ENCODE results near the gene PARK7.

Gene PARK7

DNA sequence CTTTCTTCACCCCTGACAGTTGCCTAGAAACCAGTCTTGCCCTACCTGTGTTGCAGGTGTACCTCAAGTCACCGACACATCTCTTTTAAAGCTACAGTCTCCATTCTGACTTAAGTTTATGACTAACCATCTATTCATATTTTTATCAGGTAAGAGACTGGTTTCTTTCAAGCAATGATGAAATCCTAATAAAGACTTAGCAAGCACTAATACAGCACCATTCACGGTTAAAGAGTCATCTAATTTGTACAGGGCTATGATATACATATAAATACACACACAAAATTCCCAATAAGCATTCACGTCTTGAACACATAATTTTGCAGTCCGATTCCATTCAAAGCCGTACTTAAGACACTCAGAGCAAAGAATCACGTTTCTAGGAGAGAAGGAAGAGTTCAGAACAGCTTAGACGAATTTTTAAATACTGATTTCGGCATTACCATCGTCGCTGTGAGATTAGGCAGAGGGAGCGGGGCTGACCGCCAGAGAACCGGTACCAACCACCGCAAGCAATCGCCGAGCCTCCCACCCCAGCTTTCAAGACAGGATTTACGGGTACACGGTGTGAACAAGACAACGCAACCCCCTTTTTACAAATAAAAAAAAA is 63.7 kb downstream of the PARK7 start:
- no peak for DNase-seq

DNA sequence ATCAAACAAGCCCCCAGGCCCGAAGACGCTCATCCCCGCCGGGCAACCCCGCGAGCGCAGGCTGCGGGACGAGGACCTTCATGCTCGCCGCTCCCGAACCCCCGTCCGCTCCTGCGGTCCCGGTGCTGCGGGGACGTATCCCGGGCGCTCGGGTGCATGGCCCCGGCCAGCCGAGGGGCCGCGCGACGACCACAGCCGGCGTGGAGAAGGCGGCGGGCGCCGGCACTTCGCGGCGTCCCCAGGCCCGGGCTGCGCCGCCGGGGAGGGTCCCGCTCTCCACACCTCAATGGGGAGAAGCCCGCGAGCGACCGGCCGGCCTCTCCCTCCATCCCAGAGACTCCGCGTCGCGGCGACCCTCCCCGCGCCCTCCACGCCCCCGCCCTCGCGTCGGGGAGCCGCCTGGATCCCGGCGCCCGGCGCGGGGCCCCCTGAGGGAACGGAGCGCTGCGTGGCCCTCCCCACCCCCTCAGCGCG is 64.2 kb downstream of the PARK7 start:
- no peak for DNase-seq

DNA sequence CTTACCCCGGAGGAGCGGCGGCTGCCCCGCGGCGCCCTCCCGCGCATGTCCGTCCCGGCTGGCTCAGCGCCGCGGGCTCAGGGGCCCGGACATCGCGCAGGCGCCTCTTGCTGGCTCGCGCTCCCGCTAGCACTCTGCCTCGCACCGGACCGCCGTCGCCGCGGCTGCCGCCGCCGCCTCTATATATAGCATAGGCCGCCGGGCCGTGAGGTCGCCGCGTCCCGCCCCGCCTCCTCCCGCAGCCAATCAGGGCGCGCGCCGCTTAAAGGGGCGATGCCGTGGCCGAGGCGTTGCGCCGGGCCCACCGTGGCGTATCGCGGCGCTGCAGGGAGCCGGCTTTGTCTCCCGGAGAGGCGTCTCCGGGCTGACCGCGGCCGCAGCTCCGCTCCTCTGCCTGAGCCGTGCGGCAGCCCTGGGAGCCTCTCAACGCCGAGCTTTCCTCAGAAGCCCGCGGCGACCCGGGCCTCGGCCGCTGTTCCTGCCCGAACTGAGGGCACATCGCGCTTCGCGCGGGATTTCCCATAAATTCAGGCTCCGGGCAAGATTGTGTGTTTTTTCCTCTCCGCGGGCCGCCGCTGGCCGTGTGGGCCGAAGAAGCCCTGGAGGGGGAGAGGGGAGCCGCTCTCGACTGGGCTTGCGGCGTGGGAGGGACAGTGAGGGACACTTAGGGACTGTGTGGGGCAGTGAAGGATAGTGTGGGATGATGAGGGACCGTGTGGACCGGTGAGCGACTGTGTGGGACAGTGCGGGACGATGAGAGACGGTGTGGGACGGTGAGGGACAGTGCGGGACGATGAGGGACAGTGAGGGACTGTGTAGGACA is 64.9 kb downstream of the PARK7 start, which contains the start of gene ERRFI1:
Gene ERRFI1, minus strand, starts transcription at position 157 of the 823 bp plus-strand sequence. CDS start 10,690 bp downstream, outside the sequence.
- peak; percentile 87 for DNase-seq

DNA sequence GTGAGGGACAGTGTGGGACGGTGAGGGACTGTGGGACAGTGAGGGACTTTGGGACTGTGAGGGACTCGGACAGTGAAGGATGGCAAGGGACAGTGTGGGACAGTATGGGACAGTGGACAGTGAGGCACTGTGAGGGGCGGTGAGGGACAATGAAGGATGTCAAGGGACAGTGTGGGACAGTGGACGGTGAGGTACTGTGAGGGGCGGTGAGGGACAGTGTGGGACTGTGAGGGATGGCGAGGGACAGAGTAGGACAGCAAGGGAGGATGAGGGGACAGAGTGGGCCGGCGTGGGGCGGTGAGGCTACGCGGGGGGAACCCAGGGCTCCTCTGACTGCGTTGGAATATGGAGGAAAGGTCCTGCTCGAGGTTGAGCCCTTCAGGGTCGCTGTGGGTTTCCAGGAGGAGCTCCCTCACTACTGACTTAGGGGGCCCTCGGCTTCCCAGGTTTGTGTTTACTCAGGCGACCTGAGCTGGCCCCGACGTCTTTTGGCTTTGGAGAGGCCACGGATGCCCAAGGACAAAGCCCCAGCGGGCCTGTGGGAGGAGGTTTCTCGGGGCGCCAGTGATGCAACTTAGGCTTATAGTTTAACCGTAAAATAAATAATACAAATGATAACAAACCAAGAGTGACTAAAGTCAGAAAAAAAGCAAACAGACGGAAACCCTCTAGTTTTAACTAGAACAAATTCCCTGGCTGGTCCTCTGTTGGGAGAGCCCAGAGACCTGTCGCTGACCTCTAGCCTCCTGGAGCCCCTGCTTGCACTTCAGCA is 65.7 kb downstream of the PARK7 start:
- no peak for DNase-seq

DNA sequence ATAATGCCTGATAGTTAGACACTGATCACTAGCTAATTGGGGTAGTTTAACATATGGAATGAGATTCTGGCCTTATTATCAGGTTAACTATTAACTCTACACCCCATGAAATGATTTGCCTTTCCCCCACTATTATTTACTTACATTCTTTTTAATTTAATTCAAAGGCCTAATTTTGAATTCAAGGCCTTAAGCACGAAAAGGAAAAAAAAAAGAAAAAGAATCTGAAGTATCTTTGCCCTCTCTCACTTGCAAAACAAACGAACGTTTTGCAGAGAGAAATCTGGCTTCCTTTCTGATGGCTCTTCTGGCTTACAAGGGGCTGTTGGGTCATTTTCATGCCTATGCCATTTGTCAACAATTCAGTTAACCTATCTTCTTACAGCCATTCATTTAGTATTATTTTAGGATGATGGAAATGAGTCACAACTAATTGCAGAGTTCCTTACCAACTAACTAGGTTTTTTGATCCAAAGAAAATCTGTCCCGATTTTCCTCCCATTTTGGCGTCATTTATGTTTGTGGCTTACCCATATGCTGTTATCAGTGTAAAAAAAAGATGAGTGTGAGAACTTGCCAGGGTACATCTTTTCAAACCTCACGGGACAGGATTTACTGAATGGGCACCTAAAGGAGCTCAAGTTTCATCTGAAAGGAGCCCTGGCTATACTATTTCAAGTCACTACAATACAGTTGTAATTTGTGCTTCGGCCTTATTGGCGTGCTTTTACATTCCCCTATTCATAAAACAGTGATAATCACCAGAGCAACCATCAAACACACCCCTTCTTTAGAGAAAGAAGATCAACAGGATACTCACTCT is 66.4 kb downstream of the PARK7 start:
- DNase-seq, result no peak

DNA sequence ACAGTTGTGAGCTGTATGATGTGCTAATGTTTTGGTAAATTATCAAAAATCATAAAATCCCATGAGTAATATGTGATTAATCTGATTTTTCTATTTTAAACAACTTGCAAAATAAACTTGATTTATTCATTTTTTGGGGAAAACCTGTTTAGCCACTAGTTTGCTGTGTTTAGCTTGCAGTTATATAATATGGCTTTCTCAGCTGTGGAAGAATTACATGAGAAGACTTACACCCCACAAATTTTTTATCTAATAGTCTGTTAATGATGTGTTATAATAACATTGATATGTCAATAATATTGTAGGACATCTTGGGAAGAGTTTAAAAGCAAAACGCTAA is 67.0 kb downstream of the PARK7 start:
- no peak for DNase-seq

DNA sequence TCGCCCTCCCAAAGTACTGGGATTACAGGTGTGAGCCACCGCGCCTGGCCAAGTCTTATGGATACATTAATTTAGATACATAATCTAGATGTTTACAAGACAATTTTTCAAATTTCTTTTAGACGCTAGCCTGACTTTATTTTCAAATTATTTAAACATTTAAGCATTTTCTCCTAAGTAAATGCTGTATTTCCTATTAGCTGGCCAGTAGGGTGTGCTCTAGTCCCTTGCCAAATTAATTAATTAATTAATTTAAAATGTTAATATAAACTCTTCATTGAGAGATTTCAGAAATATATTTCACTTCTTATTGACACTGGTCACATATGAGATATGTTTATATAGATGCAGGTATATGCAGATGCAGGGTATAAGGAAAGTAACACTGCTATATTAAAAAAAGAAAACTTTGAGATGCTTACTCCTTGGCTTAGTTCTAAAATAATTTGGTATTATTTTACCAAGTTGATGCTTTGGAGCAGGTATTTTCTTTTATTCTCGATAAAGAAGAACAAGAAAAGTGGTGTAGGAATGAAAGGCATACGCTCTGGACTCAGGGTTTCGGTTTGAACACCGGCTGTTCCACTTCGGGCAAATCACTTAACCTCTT is 69.8 kb downstream of the PARK7 start:
- peak; percentile 28 for DNase-seq

DNA sequence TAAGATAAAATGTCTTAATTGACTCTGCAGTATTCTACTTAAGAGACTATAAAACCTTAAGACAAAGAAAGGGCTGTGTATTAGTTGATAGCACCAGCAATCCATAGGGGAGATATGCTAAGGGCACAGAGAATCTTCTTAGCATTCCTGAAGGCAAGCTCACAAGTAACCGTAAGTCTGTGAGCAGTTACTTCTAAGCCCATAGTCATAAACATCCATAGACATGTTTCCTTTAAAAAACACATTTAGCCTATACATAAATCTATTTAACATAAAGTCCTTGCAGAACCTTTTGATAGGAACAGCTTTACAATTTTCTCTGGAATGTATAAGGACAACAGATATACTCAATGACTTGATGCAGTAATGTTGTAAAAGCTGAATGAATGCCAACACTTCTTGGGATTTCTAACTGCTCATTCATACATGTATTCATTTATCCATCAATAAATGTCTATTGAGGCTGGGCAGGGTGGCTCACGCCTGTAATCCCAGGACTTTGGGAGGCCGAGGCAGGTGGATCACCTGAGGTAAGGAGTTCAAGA is 70.9 kb downstream of the PARK7 start:
- no peak for DNase-seq

DNA sequence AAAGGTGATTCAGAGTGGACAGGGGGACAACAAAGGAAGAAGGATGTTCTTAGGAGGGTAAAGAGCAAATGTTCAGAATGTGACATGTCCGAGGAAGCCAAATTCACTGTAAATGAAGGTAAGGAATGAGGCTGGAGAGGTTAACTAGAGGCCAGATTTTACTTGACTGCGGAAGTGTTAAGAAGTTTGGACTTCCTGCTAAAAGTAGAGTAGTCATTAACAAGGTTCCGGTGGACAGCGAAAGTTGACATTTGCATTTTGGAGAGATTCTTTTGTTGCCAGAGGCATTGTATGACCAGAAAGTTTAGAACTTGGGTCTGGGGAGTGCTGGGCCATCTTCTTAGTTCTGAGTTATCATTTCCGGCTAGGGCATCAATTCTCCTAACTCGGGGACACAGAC is 71.8 kb downstream of the PARK7 start:
- no peak for DNase-seq

Measured in stimulated activated CD4-positive, alpha-beta T cell treated with anti-CD3 and anti-CD28 coated beads, Interleukin-4, amount 100 ng/mL, for 24 hours (primary cell).